GDM1 (cell line): ENCODE results near the gene CHTF18.
"Not testable (repeated sequence)": the region's sequence is repeated elsewhere in the genome, so short reads cannot be mapped to it uniquely, and the experiment has no call there.

Experiments used
- DNase-seq: peaks from one replicate; lab custom pipeline; 2025; lab: John Stamatoyannopoulos, UW

Gene CHTF18

DNA sequence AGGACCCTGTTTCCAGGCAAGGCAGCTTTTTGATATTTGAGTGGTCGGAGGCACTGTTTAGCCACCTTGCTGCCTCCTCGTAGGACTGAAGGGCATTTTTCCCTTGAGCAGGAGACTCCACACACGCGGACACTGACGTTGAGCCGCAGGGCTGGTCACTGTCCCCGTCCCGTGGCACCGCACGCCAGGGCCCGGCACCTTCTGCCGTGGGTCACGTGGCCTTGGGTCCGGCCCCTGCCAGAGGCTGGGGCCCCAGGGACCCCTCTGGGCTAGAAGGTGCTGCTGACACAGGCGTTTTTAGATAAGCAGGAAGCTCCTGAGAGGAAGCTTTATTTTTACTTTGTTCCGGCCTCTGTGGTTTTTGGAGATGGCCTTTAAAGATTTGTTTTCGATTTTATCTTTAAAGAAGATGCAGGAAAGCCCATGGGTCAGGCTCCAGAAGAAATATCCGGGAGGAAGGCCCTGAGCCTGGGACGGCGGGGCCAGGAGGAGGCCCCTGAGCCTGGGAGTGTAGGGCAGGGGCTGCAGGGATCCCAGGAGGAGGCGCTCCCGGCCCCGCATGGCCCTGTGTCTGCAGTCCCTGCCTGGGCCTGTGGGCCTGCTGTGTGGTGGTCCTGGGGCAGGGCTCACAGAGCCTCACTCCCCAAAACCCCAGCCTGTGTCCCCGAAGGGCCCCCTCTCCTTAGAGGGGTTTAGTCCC, 42.6 kb downstream of the CHTF18 start:
- no peak for DNase-seq

DNA sequence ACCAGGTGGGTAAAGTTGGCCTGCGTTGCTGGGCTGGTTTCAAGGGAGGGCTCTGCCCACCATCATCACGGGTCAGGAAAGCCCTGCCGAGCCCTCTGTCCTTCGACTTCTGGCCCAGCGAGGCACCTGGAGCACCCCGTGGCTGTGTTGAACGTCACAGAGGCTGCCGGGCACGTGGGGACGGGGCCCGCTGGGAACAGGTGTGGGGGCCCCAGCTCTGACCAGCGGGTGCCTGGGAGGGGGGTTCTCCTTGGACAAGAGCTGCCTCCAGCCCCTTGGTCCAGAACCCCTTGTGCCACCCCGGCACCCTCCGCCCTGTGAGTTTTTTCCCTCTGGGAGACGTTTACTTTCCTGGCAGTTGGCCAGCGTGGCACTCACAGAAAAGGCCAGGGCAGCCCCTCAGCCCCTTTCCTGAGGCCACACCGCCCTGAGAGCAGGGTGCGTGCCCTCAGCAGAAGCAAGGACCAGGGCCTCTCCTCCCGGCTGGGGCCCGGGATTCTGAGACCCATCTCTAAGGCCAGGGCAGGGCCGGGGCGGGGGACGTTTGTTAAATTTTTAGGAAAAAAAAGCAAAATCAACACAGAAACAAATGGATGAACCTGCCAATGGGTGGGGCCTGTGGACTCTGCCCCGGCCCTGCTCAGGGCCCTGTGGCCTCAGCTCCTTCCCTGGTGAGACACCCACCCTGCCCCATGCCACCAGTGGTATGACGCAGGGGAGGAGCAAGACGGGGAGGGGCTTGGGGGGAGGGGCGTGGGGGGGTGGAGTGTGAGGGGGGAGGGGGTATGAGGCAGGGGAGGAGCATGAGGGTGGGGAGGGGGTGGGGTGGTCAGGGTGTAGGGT, 43.4 kb downstream of the CHTF18 start:
- no peak for DNase-seq

DNA sequence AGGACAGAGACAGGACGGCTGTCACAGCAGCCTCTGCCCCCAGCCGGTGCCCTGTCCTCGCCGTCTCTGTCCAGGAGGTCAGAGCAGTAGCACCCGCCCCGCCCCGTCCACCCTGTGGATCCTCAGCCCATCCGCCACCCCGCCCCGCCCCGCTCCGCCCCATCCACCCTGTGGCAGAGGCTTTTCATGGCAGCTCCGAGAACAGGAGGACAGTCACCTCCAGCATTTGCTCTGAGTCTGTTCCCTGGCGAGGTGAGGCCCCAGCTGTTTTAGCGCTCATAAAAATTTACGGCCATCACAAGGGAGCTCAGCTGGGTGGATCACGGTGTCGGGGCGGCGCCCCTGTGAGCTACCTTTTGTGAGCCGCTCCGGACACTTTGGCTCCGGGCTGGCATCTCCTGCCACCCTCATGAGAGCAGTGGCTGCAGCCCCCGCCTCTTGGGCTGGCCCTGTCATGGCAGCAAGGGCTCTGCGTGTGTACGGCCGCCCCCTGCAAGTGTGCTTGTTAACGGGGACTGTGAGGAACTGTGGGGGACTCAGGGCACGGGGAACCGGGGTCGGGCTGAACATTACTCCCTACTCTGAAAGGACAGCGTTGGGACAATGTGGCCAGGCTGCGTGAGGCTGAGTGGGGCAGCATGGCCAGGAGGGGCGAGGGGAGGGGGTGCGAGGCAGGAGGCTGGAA, 44.4 kb downstream of the CHTF18 start:
- no peak for DNase-seq

DNA sequence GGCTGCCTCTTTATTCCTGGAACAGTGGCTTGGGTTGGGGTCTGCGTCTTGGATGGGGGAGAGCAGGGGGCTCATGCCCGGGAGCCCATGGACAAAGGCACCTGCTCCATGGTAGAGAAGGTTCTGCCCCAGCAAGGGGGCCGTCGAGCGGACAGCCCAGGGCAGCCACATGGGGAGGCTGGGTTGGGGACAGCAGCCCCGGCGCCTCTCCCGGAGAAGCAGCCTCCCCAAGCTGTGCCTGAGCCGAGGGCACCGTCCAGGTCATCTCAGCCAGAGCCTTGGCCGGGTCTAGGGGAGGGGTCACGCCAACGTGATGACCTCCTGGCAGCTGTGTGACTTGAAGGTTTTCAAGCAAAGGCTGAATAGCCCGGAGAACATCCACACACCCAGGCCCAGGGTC, 45.0 kb downstream of the CHTF18 start:
- DNase-seq: no peak

DNA sequence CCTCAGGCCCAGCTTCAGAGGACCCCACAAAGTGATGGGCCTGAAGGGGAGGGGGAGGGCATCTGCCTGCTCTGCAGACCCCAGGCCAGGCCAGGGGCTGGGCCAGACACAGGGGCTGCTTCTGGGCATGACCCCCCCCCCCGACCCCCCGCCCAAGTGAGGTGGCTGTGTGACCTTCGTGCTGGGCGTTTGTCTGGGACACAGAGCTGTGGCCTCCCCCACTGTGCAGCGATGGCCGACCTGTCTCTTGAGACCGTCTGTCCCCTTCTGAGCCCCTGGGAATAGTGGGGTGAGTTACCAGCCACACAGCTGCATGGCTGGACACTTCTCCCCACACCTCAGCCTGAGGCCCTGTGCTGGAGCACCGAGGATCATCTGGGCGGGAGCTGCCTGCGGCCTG, 47.0 kb downstream of the CHTF18 start:
- DNase-seq: no peak

DNA sequence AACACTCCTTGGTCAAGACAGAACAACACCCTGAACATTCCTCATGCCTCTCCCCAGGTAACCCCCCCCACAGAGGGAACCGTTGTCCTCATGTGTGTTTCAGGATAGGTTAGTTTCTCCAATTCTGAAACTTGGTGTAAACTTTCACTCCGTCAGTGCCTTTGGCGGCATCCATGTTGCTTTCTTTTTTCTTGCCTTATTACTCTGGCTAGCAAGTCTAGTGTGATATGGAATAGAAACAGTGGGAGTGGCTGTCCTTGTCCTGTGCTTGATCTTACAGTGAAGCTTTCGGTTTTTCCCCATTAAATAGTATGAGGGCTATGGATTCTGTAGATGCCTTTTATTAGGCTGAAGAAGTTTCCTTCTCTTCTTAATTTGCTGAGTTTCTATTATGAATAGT, 47.8 kb downstream of the CHTF18 start:
- DNase-seq: no peak

DNA sequence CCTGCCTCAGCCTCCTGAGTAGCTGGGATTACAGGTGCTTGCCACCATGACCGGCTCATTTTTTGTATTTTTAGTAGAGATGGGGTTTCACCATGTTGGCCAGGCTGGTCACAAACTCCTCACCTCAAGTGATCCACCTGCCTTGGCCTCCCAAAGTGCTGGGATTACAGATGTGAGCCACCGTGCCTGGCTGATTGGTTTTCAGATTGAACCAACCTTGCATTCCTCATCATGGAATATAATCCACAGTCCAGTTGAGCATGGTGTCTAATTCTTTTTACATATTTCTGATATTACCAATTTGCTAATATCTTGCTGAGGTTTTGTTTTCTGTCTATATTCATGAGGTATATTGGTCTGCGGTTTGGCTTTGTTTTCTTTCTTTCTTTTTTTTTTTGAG, 48.4 kb downstream of the CHTF18 start:
- not testable (repeated sequence) for DNase-seq

DNA sequence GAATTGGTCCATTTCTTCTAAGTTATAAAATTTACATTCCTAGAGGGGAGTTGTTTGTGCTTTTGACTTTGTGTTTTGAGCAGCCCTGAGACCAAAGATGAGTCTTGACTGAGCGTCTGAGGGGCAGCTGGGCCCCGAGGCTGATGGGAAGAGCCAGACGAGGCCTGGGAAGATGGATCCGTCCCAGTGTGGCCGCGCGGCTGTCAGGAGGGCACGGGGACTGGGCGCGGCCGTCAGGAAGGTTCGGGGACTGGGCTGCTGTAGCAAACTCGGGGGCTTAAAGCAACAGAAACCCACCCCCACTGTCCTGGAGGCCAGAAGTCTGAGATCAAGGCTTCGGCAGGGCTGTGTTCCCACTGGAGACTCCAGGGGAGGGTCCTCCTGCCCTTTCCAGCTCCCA, 50.3 kb downstream of the CHTF18 start:
- DNase-seq: no peak

DNA sequence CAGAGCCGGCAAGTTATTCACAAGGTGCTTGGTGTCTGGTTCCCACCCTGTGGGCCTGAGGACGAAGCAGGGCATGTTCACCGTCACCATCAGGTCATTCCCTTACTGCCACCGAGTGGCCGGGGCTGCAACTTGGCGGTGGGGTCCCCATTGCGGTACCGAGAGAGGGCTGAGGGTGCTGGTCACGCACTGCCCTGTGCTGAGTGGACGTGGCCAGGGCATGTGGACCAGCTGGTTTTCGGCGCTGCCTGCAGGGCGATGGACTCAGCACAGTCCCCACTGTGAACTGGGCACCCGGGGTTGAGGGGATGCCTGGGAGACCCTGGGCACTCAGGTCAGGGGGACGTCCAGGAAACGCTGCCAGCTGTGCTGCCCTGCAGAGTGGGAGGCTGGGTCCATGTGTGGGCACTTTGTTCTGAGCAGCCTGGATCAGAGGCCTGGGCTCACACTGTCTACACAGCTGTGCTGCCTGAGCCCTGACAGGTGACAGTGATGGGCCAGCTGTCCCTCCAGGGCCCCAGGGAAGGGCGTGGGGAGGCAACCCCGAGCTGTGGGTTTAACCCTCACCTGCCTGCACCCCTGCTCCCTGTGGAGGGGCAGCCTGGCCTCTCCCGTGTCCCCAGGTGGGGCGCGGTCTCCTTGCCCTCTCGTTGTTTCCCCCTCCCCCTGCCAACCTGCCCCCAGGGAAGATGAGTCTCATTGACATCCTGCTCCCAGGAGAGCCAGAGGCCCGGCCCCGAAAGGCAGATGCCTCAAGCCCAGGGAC, 51.4 kb downstream of the CHTF18 start:
- no peak for DNase-seq

DNA sequence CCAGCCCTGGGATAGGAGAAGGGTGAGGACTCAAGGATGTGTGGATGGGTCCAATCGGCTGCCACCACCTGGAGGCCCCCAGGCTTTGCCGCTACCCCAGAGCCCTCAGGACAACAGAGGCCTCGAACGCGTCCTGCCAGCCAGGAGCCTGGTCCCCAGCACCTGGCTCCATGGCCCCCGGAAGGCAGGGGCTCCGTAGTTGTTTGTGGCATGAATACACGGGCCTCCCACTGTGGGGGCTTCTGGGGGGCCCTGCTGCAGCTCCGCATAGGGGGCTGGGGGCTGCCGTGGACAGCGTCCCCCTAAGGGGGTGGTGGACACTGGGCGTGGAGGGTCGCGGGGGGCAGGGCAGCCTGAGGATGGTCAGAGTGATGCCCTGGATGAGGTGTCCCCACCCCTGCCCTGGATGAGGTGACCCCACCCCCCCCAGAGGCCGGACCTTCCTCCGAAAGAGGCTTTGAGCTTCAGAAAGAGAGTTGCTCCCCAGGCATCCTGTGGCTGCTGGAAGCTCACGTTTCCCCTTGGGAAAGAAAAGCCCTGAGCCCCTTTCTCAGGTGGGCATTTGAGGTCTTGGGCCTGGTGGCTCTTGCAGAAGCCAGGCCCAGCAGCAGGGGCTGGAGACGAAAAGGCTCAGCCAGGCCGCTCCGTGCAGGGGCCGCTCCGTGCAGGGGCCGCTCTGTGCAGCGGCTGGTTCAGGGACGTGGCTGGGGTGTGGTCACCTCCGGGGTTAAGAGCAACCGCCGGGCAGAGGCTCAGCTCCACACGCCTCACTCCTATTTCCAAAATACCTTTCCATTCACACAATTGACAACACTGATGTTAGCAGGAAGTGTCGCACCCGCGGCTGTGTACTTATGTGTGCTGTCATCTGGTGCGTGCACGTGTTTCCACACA, 52.4 kb downstream of the CHTF18 start:
- no peak for DNase-seq

DNA sequence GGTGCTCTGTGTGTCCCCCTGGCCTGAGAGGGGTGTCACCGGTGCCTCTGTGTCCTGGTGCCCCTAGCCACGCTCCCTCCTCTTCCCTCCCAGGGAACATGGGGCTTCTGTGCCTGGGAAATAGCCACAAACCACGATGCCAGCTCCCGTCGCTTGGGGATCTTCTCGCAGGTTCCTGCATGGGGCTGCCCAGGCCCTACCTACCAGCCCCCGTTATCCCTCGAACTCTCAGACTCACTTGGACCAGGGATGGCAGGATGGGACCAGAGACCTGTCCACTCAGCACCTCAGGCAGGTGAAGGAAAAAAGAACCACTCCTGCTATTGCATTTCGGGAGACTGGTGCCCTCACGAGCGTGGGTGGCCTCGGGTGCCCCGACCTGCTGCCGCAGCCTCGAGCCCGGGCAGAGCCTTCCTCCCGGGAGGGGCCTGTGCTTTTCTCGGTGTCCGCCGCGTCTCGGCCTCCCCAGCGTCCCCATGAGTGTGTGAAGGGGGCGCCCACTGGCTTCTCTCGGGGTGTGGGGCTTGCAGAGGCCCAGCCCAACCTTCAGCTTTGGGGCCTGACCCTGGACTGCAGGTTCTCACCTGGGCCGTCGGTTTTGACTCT, 53.1 kb downstream of the CHTF18 start:
- DNase-seq: no peak

DNA sequence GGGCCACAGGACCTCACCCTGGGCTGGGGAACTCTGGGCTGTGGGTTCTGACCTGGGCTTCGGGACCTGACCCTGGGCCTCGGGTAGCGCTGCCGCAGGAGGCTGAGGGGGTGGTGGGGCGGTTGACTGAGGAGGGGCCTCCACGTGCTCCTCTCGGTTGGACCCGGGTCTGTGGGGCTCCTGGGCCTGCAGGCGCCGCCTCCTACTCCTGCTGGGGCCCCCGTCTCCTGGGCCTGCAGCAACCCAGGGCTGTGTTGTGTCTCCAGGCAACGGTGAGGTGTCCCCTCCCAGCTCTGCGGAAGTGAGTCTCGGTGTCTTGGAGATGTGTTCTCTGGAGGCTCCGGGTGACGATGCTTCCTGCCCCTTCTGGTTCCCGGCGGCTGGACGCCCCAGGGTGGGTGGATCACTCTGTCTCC, 53.6 kb downstream of the CHTF18 start:
- no peak for DNase-seq

DNA sequence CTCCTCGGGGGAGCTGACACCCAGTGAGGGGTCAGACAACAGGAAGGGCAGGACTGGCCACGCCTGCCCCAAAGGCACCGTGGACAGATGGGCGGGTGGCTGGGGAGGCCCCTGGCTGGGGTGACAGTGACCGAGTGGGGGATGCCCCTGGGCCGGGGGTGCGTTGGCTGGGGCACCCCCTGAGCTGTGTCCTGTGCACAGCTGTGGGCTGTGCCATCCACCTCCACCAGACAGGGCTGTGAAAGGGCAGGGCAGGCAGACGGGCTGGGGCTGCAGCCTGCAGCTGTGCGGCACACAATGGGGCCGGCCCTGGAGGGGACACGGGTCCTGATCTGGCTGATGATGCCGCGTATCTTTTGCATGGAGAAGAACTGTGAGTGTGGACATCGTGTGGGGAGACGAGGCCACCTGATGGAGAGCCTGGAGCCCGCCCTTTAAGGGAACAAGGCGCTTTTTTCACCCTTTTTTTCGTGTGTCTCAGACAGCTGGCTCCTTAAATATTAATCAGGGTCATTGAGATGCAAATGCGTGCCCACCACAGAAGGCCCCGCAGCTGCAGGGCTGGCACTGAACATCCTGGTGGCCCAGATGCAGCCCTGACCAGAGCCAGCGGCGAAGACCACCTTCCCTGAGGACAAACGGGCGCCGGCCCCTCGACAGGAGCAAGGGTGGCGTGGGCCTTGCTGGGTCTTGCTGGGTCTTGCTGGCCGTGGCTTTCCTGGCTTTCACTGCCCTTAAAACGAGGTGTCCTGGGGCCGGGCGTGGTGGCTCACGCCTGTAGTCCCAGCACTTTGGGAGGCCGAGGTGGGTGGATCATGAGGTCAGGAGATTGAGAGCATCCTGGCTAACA, 54.5 kb downstream of the CHTF18 start:
- no peak for DNase-seq

DNA sequence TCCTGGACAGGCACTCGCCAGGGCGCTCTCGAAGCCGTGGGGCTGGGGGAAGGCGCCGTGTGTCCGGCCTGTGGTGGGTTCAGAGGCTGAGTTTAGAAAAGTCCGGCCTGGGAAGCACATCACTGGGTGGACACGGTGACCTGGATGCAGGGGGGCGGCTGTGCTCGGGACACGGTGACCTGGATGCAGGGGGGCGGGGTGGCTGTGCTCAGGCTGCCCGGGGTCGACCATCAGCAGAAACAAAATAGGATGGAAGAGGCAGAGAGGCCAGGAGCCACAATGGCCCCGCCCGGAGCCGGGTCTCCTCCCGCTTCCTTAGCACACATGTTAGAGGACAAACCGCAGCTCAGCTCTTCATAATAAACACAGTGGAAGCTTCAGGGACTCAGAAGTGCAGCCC, 55.4 kb downstream of the CHTF18 start:
- no peak for DNase-seq

DNA sequence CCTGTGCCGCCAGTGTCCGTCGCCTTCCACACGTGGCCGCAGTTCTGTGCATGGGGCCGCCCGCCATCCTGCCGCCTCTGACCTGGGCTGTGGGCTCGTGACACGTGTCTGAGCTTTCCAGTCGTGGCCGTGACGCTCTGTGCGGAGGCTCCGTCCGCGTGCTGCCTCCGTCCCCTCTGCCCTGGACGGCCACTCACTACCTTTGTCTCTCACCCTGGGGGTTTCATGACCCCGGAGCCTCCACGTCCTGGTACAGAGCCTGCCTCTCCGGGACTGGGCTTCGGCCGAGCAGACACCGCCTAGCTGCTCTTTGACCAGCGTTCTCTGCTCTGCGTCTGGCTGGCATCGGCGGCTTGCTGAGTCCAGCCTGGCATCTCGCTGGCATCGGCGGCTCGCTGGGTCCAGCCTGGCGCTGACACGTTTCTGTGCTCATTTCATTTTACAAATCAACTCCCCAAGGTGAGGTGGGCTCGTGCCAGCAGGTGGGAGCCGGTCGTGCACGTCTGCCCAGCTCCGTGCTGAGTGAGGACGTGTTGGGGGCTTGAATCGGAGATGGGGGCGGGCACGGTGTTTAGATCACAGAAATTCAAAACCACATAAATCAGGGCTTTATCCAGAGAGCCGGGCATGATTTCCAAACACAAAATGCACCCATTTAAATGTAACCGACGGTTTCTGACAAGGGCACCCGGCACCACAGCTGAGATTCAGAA, 56.4 kb downstream of the CHTF18 start:
- no peak for DNase-seq

DNA sequence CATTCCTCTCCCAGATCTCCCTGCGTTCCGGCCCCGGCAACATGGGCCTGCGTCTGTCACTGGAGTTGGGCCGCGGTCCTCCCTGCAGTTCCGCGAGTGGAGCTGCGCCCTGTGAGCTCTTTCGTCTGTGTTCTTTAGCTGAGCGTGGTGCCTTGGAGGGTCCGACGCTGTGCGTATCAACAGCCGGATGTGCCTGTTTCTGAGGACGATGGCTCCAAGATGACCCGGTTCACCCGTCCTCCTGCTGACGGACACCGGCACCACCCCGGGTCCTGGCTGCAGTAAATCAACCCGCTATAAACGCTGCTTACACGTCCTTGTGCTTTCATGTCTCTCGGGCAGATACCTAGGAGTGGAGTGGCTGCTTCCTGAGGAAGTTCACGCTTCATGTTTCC, 56.9 kb downstream of the CHTF18 start:
- DNase-seq: no peak

DNA sequence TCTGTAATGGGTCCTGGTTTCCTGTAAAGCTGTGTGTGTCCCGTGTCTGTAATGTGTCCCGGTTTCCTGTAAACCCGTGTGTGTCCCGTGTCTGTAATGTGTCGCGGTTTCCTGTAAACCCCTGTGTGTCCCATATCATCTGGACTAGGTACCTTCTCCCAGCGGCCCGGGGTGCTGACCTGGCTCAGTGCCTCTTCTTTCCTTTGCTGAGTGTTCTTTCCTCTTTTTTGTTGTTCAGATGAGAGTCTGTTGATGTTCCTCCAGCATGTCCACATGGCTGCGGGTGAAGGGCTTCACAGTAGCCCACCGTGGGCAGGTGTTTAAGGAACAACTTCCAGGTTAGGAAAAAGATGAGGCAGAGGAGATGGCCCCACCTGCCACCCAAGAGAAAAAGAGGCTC, 58.7 kb downstream of the CHTF18 start:
- DNase-seq: no peak
